A549 (cell line): ENCODE data around the gene ORM2. TPM values are rescaled to one million over a fixed set of nuclear protein-coding genes. Genes with fewer than 3 reads are reported as not detected.
A peak's percentile ranks its signal among the peaks of the same experiment; 100 is the strongest.

Experiments
- ATAC-seq, 2 experiments: fragments of 200-7000 bp in 1 of 2; fragments of >200 bp in 1 of 2; cut with Nextera tagmentation in 1 of 2; cut with Tn5 transposase in 1 of 2; 3 replicates each; pipeline versions ENCODE4 v1.8.0 to v1.9.1; 2018 to 2020; ENCODE audit warnings: mild to moderate bottlenecking in 1 of 2, moderate library complexity in 1 of 2
- CTCF ChIA-PET: fragments of 300-600 bp; sonication (Branson Sonifier 250); formaldehyde crosslinking; extraction: SDS; loops from one replicate; lab custom pipeline; 2021; ENCODE audit warnings: antibody characterized with exemption, inconsistent platforms; lab: Yijun Ruan, JAX
- POLR2A ChIA-PET: fragments of 350-600 bp; formaldehyde crosslinking; extraction: SDS; loops from one replicate; lab custom pipeline; 2021; ENCODE audit warnings: antibody characterized with exemption, inconsistent platforms; lab: Yijun Ruan, JAX
- DNase-seq, 2 experiments: peaks; one replicate each; pipeline versions ENCODE4 v3.0.0 to v3.0.0-alpha.2; 2011 to 2016; ENCODE audit warnings: low read depth in 1 of 2, low spot score in 1 of 2
- FAIRE-seq: peaks from 2 replicates; lab custom pipeline; 2011; peaks lifted over from hg19 to GRCh38; lab: Jason Lieb, UNC
- H3K27ac ChIP-seq, 2 experiments: fragments of >200 bp; sonication (Bioruptor Twin); formaldehyde crosslinking; 3 replicates each; pipeline ENCODE4 v1.5.1; 2016 to 2017
- H3K4me1 ChIP-seq: fragments of >200 bp; sonication (Bioruptor Twin); formaldehyde crosslinking; 3 replicates; pipeline ENCODE4 v1.6.1; 2016
- H3K4me2 ChIP-seq: fragments of >200 bp; sonication (Bioruptor Twin); formaldehyde crosslinking; 3 replicates; pipeline ENCODE4 v1.6.1; 2016
- H3K4me3 ChIP-seq: fragments of >200 bp; sonication (Bioruptor Twin); formaldehyde crosslinking; 3 replicates; pipeline ENCODE4 v1.5.1; 2016
- H3K9me3 ChIP-seq: fragments of >200 bp; sonication (Bioruptor Twin); formaldehyde crosslinking; 3 replicates; pipeline ENCODE4 v1.6.1; 2016
- ATOH8 ChIP-seq: fragments of 250-450 bp; sonication (Bioruptor Pico); IDR thresholded peaks from 2 replicates; pipeline ENCODE4 v1.5.0; 2020; ENCODE audit warnings: low read depth, mild to moderate bottlenecking, moderate library complexity
- CBX2 ChIP-seq: fragments of 200-600 bp; sonication (generic); IDR thresholded peaks from 2 replicates; pipeline ENCODE4 v1.6.1; 2016; ENCODE audit warnings: low read depth, mild to moderate bottlenecking, borderline replicate concordance
- CBX8 ChIP-seq: fragments of 200-600 bp; sonication (generic); IDR thresholded peaks from 2 replicates; pipeline ENCODE4 v1.6.1; 2016
- CEBPB ChIP-seq, 2 experiments: fragments of >200 bp in 1 of 2; sonication (Bioruptor Twin) in 1 of 2; formaldehyde crosslinking in 1 of 2; IDR thresholded peaks; 2 replicates each; pipeline ENCODE4 v1.6.1; 2012 to 2016
- CHD4 ChIP-seq: fragments of 200-600 bp; sonication (generic); IDR thresholded peaks from 2 replicates; pipeline ENCODE4 v1.6.1; 2016; ENCODE audit warnings: antibody characterized with exemption, mild to moderate bottlenecking, borderline replicate concordance
- EP300 ChIP-seq, 2 experiments: fragments of >200 bp; sonication (Bioruptor Twin); formaldehyde crosslinking; IDR thresholded peaks; 2 replicates in 1 of 2; 3 replicates in 1 of 2; pipeline ENCODE4 v1.6.1; 2016 to 2017
- FOSB ChIP-seq: fragments of 250-450 bp; sonication (Bioruptor Pico); IDR thresholded peaks from 2 replicates; pipeline ENCODE4 v1.5.0; 2020; ENCODE audit warnings: mild to moderate bottlenecking, moderate library complexity
- FOSL2 ChIP-seq, 2 experiments: fragments of 450-650 bp in 1 of 2; fragments of >200 bp in 1 of 2; sonication (Bioruptor Twin) in 1 of 2; formaldehyde crosslinking; IDR thresholded peaks; 2 replicates each; pipeline versions ENCODE4 v1.5.0 to v1.6.1; 2016 to 2020; ENCODE audit warnings: mild to moderate bottlenecking in 1 of 2, moderate library complexity in 1 of 2
- GATA3 ChIP-seq: IDR thresholded peaks from 2 replicates; pipeline ENCODE4 v1.6.1; 2012; ENCODE audit warnings: borderline replicate concordance
- HDAC2 ChIP-seq: fragments of 200-600 bp; sonication (generic); IDR thresholded peaks from 2 replicates; pipeline ENCODE4 v1.6.1; 2016
- HES2 ChIP-seq: fragments of >200 bp; sonication (Bioruptor Twin); formaldehyde crosslinking; IDR thresholded peaks from 2 replicates; pipeline ENCODE4 v1.6.1; 2016
- HEYL ChIP-seq: fragments of 250-450 bp; sonication (Bioruptor Pico); IDR thresholded peaks from 2 replicates; pipeline ENCODE4 v1.8.0; 2021; ENCODE audit warnings: mild to moderate bottlenecking, moderate library complexity
- HOXA7 ChIP-seq: fragments of 250-450 bp; sonication (Bioruptor Pico); IDR thresholded peaks from 2 replicates; pipeline ENCODE4 v1.5.0; 2020; ENCODE audit warnings: mild to moderate bottlenecking, moderate library complexity
- MAFK ChIP-seq: fragments of 450-650 bp; IDR thresholded peaks from 2 replicates; pipeline ENCODE4 v1.6.1; 2014; ENCODE audit not compliant: partially characterized antibody
- MYC ChIP-seq: IDR thresholded peaks from 2 replicates; pipeline ENCODE4 v1.6.1; 2012; ENCODE audit warnings: mild to moderate bottlenecking, inconsistent platforms, low read length, improper control_type of control experiment, borderline replicate concordance
- NR3C1 ChIP-seq: fragments of >200 bp; sonication (Bioruptor Twin); formaldehyde crosslinking; IDR thresholded peaks from 3 replicates; pipeline ENCODE4 v1.6.1; 2017
- RFX5 ChIP-seq: fragments of 450-650 bp; IDR thresholded peaks from 2 replicates; pipeline ENCODE4 v1.7.1; 2014; ENCODE audit warnings: antibody characterized with exemption, mild to moderate bottlenecking, moderate library complexity
- RNF2 ChIP-seq: fragments of 200-600 bp; sonication (generic); IDR thresholded peaks from 2 replicates; pipeline ENCODE4 v1.6.1; 2016; ENCODE audit warnings: low read depth, mild to moderate bottlenecking, antibody characterized with exemption, moderate library complexity, borderline replicate concordance
- SMC3 ChIP-seq: fragments of >200 bp; sonication (Bioruptor Twin); formaldehyde crosslinking; IDR thresholded peaks from 3 replicates; pipeline ENCODE4 v1.6.1; 2018; ENCODE audit warnings: inconsistent platforms
- TFCP2L1 ChIP-seq: fragments of 250-450 bp; sonication (Bioruptor Pico); IDR thresholded peaks from 2 replicates; pipeline ENCODE4 v1.5.0; 2021; ENCODE audit warnings: mild to moderate bottlenecking
- ZFP36 ChIP-seq: fragments of 450-650 bp; IDR thresholded peaks from 2 replicates; pipeline ENCODE4 v1.6.1; 2014; ENCODE audit warnings: borderline replicate concordance; ENCODE audit not compliant: partially characterized antibody
- WGBS: methylation state at CpG from one replicate; pipeline ENCODE4 v1.1.6; 2017; ENCODE audit errors: missing lambda C conversion rate; 5-methylcytosine and 5-hydroxymethylcytosine counted together
- polyA plus RNA-seq, 4 experiments: library from polyadenylated mRNA; depleted of rRNA in 3 of 4; stranded (reverse); fragments of >200 nt; fragmentation: RNase III in 1 of 4; extraction: RNeasy Plus Mini Kit Qiagen cat#74134 plus additional on column Dnase treatment in 1 of 4; gene quantifications; 2 replicates in 3 of 4; 3 replicates in 1 of 4; pipeline ENCODE4 v1.2.3, GENCODE V29; 2011 to 2017
- TF ChIP-seq, protein P1 (sequence below): fragments of 450-650 bp; IDR thresholded peaks from 2 replicates; pipeline ENCODE4 v1.6.1; 2014; ENCODE audit warnings: antibody characterized with exemption

The ORM2 gene
- polyA plus RNA-seq, 2 of the 4 experiments (the other 2 are of a cell fraction) = 0.10 TPM; not detected in 1

DNA sequence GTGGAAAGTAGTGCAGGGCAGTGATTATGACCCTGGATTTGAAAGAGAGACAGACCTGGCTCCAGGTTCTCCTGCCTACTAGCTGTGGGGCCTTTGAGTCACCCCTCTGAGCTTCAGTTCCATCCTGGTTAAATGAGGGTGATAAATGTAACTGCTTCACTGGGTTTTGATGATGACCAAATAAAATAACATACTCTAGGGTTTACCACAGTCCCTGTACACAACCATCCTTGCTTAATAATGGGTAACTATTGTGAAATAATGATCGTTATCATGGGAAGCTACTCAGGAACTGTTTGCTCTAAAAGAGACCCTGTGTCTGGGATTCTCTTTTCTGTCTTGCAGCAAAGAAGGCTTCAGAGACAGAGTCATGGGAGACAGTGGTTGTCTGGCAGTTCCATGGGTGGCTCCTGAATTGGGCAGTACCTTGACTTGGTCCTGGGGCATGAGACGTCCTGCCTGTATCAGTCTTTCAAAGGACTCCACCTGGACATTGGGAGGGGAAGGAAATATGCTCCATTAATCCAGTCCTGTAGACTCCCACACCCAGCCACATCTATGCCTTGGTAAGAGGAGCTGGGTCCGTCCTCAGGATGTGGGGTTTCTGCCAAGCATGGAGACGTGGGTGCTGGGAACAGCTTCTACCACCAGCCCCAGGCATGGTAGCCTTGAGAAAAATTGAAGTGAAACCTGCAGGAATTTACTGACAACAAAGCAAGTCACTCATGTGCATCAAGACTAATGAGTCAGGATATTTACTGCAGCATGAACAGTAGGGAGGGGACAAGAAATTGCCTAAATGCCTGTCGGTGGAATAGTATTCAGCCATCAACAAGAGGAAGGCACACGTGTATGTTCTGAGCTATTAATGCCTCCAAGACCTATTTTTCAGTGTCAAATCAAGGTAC lies 34.7 kb downstream of the ORM2 start:
- FAIRE-seq (no peak), ATAC-seq (no peak), DNase-seq (no peak)
- Histone ChIP-seq H3K4me3 (no peak overlapping the region), H3K9me3 (no peaks in the 10 kb centered on the region), H3K27ac (peak overlapping the region in 1 of 2 experiments; percentile 35; a peak in 2 of 6 replicates), H3K4me2 (0 out of 3 replicates have a peak overlapping the region, but pooled peaks have one; percentile 11), H3K4me1 (peaks cover 21% of the 10 kb centered on the region)
- 72% methylated on average over 5 of the region's 6 CpGs for WGBS
- ChIA-PET CTCF (interaction anchor here (0.7 to 2.1 kb wide), 7 partner anchors 14 to 310 kb away, joined by 3 to 6 read pairs (median 3); no protein-coding TSS in a partner anchor), POLR2A (no interaction called here)
- peak; percentile 68 to 87; a peak in 3 of 4 replicates for TF ChIP-seq CEBPB (IDR thresholded peaks at IDR 0.05)
- peak; percentile 35; the same call in 1 of the 2 replicates for TF ChIP-seq GATA3
- TF ChIP-seq MAFK = no peak

GRCh38 chr9:114365194-114365593 lies 35.5 kb downstream of the ORM2 start:
- TF ChIP-seq RNF2 (no peak), CBX2 (no peak), HES2 (no peak), HOXA7 (no peak), NR3C1 (no peak), TFCP2L1 (no peak), RFX5 (no peak), HDAC2 (no peak), HEYL (CRISPR knock-in tag) (no peak), SMC3 (no peak), ZFP36 (no peak), EP300 (IDR thresholded peaks at IDR 0.05) (no peak), CHD4 (no peak), ATOH8 (no peak), FOSL2 (IDR thresholded peaks at IDR 0.05) (no peak), FOSL2 (CRISPR knock-in tag; IDR thresholded peaks at IDR 0.05) (no peak), CBX8 (no peak), MYC (no peak), FOSB (no peak)
- TF ChIP-seq, protein P1, sequence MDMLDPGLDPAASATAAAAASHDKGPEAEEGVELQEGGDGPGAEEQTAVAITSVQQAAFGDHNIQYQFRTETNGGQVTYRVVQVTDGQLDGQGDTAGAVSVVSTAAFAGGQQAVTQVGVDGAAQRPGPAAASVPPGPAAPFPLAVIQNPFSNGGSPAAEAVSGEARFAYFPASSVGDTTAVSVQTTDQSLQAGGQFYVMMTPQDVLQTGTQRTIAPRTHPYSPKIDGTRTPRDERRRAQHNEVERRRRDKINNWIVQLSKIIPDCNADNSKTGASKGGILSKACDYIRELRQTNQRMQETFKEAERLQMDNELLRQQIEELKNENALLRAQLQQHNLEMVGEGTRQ = no peak
- Histone ChIP-seq H3K4me1 (peaks cover 21% of the 10 kb centered on the region), H3K4me3 (no peak overlapping the region), H3K27ac (no peak overlapping the region), H3K9me3 (no peaks in the 10 kb centered on the region), H3K4me2 (no peak overlapping the region)
- no peak for ATAC-seq
- no peak for DNase-seq
- WGBS = 86% methylated on average over 2 of the region's 2 CpGs
- ChIA-PET CTCF (interaction anchor here (0.6 to 2.1 kb wide), 7 partner anchors 12 to 309 kb away, joined by 3 to 6 read pairs (median 3); no protein-coding TSS in a partner anchor), POLR2A (no interaction called here)
- FAIRE-seq = no peak
